ENCODE data around the gene GPATCH8.
A peak's percentile ranks its signal among the peaks of the same experiment; 100 is the strongest.

- TF ChIP-seq CTCF (IDR thresholded peaks at IDR 0.05) (no peak), POLR2A (IDR thresholded peaks at IDR 0.05) (peak in 1 of 4 donors; percentile 12)
Observed at GRCh38 chr17:44536090-44536953, 33.1 kb upstream of the GPATCH8 start.

All from esophagus squamous epithelium (tissue), 4 donors.